Stimulated activated CD4-positive, alpha-beta T cell treated with anti-CD3 and anti-CD28 coated beads, TNF-alpha, amount 100 ng/mL, for 48 hours (primary cell): ENCODE measurements around the gene PYGB.

Experiments used
- DNase-seq, 3 donors: peaks; one replicate each; pipeline ENCODE4 v3.0.0-alpha.2; 2020; ENCODE audit warnings: low read depth in 3 of 3

Gene PYGB

DNA sequence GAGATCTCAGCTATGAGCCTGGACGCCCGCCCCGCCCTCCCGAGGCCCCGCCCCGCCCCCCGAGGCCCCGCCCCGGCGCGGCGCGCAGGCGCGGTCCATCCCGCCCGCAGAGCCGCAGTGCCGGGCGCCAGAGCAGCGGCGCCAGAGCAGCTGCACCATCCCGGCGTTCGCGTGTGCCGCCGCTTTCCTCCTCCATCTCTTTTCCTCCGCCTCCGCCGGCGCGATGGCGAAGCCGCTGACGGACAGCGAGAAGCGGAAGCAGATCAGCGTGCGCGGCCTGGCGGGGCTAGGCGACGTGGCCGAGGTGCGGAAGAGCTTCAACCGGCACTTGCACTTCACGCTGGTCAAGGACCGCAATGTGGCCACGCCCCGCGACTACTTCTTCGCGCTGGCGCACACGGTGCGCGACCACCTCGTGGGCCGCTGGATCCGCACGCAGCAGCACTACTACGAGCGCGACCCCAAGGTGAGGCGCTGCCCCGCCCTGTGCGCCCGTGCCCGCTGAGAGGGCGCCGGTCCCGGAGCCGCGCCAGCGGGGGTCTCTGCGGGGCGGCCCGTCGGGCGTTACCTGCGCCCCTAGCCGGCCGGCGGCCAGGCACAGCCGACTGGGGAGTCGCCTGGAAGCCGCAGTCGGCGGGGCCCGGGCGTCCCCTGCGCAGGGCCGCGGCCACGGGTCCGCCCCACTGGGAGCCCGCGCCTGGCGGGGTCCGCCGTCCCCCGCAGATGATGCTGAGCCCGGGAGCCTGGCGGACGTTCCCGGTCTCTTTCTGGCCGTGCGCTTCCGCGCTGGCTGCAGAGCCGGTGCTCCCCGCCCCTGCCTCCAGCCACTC lies at the start of gene PYGB:
PYGB (plus strand) TSS at position 130 of the 830 bp plus-strand sequence; CDS start at position 224, 94 bp downstream.
- peak; percentile 52 to 62 (median 56) for DNase-seq

DNA sequence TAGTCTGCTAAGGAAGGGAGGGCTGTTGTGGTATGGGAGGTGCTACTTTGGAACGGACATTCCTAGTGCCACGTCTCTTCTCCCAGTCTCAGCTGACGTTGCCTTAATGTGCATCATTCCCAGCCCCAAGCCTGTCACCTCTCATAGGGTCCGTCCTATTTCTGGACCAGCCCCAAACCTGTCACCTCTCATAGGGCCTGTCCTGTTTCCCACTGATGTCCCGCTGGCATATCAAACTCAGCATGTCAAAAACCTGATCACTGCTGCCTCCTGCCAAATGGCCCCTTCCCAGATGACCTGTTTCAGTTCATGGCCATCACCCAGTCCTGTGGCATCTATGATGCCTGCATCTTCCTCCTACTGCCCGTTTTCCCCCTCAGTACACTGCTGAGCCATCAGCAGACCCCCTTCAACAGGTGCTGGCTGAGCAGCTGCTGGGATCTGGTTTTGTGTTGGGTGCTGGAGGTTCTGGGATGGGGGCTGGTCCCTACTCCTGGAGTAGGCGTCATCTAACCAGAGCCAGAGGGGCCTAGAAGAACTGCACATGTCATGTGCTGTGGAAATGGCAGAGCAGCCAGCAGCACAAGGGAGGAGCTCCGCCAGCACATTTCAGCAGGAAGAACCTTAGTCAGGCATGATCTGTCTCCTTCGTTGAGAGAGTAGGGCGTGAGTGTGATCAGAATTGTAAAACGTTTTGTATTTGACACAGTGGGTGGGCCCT lies 49.1 kb upstream of the PYGB start:
- DNase-seq: no peak

GRCh38 chr20:25199473-25200260 lies 48.2 kb upstream of the PYGB start:
- DNase-seq: no peak

GRCh38 chr20:25203089-25203488 lies 44.8 kb upstream of the PYGB start:
- no peak for DNase-seq

GRCh38 chr20:25203871-25204320 lies 44.0 kb upstream of the PYGB start:
- no peak for DNase-seq

GRCh38 chr20:25204550-25205276 lies 43.2 kb upstream of the PYGB start:
- DNase-seq: no peak

DNA sequence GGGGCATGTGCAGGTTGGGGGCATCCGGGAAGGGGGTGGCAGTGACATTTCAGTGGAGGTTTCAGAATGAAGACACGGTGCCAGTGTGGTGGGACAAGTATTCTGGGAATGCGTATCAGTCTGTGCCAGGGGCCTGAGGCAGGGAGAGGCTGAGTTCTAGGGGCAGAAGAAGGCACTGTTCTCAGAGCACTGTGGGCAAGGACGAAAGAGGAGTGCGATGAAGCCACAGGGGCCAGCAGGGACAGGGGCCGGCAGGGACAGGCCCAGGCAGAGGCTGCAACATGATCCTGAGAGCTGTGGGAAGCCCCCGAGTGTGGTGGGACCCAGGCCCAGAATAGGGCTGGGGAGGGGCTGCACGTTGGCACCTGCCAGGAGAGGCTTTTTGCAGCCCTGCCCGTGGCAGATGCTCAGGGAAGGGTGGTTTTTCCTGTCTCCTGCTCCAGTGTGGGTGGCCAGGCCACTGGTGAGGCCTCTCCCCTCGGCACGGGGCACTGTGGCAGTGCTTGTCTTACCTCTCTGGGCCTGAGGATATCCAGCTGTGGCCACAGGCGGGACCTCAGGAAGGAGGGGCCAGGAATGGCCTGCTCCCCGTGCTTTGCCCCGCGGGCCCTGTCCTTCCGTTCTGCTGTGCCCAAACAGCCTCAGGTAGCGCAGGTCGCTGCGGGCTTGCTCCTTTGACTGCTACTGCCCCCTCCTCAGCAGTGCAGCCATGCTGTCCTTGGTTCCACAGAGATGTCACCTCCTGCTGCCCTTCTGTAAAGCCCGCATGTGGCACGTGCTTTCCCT lies 42.4 kb upstream of the PYGB start:
- DNase-seq: no peak

- no peak for DNase-seq
Observed at GRCh38 chr20:25206063-25206403, 41.9 kb upstream of the PYGB start.

- no peak for DNase-seq
Observed at GRCh38 chr20:25206548-25206947, 41.3 kb upstream of the PYGB start.

- no peak for DNase-seq
Observed at GRCh38 chr20:25207149-25207959, 40.5 kb upstream of the PYGB start.

- no peak for DNase-seq
Observed at GRCh38 chr20:25207960-25208534, 39.8 kb upstream of the PYGB start.

DNA sequence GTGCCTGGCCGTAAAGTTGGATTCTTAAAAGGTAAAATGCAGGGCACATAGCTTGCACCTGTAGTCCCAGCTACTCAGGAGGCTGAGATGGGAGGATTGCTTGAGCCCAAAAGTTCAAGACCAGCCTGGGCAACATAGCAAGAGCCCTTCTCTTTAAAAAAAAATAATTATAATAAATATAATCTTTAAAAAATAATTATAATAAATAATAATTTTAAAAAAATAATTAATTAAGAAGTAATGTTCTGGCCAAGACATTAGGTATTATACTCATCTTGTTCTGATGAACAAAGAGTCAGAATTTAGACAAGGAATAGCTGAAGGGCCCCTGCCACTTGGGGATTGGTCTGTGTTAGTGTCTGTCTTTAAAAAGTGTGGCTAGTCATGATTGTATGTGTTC lies 38.5 kb upstream of the PYGB start:
- no peak for DNase-seq

GRCh38 chr20:25209911-25210310 lies 38.0 kb upstream of the PYGB start:
- DNase-seq: no peak

DNA sequence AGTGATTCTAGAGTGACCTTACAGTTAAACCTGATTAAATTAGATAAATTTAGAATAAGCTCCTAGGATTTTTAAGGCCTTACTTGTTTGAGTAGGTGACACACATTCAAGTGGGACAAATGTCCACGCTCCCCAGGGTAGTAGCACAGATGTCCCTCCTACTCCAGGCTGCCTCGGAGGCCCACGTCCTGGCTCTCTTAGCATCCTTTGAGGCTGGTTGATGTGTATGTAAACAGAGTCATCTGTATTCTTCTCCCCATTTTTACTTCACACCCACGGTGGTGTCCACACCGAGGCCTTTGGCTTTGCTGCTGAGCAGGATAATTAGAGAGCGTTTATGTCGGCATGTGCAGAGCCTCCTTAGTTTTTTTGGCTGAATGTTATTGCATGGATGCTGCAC lies 36.6 kb upstream of the PYGB start:
- DNase-seq: no peak

- no peak for DNase-seq
Observed at GRCh38 chr20:25212242-25212641, 35.6 kb upstream of the PYGB start.

GRCh38 chr20:25213566-25214425 lies 34.1 kb upstream of the PYGB start:
- DNase-seq: no peak

DNA sequence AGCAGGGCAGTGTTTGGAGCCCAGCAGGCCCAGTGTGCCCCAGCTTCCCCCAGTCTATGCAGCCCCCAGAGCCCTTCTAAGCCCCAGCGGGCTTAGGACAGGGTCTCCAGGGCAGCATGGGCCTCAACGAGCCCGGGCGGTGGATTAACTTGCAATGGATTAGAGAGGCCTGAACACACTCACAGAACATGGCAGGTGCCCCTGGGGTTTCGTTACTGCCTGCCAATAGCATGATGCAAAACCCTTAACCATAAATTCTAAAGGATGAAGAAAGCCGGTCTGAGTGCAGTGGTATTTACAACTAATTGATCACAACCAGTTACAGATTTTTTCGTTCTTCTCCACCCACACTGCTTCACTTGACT lies 33.5 kb upstream of the PYGB start:
- no peak for DNase-seq

DNA sequence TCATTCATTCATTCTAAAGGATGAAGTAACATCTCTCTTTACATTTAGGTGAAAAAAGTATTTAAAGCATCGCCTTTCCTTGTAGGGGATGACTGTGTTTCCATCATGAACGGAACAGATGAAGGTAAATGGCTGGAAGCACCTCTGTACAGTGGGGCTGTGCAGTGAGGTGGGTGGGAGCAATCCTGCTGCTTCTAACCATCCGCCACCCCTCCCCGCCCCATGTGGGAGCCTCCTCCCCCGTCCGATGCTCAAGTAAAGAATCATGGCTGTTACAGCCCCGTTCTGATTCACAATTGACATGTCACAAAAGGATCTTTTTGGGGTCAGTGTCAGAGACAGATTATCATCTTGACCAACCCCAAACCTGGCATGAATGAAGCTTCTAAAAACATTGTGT lies 33.1 kb upstream of the PYGB start:
- no peak for DNase-seq

DNA sequence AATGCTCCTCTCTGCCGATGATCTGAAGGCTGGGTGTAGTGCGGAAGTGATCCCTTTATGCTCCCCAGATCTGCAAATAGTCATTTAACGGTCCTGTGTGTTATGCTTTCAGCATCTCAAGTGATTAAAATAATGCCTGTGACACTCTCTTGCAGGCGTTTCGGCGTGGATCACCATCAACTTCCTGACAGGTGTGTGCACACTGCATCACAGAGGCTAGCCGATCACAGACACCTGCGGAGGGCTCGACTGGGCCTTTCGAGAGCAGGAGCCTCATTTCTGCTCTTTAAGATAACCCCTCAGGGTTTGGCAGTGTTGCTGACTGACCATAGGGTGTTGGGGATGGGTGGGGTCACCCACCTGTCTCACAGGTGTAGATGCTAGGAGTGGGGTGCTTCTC lies 32.4 kb upstream of the PYGB start:
- no peak for DNase-seq
